Gastrocnemius medialis (tissue), 4 donors: Measurements from ENCODE around the gene JAG1.
"Not testable (repeated sequence)": the region's sequence is repeated elsewhere in the genome, so short reads cannot be mapped to it uniquely, and the experiment has no call there.

Source experiments
- POLR2A ChIP-seq, 2 donors: fragments of 450-650 bp; IDR thresholded peaks; one replicate each; pipeline ENCODE4 v1.6.1; 2017; ENCODE audit warnings: antibody characterized with exemption in 2 of 2, mild to moderate bottlenecking in 2 of 2, moderate library complexity in 2 of 2
- TF ChIP-seq, protein P1 (sequence below), 5 experiments: fragments of 450-650 bp in 3 of 5; fragments of 200-600 bp in 2 of 5; sonication (generic) in 2 of 5; IDR thresholded peaks in 4 of 5; conservative IDR thresholded peaks in 1 of 5; 1 replicate in 4 of 5; 2 replicates in 1 of 5; pipeline ENCODE4 v1.5.1; 2016 to 2019; ENCODE audit warnings: antibody characterized with exemption in 5 of 5, mild to moderate bottlenecking in 3 of 5, moderate library complexity in 3 of 5

DNA sequence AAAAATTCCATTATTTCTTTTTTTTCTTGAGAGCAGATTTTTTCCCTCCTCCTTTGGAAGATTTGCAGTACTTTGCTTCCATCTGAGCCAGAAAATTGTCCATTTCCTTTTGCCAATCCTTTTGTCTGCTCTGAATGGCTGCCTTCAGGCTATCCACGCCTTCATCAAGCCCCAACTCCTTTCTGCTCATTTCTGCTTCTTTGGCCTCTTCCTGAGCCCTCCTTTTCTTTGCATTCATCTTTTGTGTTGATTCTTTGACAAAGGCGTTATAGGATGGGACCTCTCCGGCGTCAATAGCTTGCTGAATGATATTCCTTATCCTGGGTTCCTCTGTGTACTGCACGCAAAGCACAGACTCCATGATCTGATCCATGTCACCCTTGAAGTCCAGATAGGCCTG lies 60.4 kb downstream of the JAG1 start:
- TF ChIP-seq POLR2A (IDR thresholded peaks at IDR 0.05): not testable (repeated sequence)
- TF ChIP-seq, protein P1, sequence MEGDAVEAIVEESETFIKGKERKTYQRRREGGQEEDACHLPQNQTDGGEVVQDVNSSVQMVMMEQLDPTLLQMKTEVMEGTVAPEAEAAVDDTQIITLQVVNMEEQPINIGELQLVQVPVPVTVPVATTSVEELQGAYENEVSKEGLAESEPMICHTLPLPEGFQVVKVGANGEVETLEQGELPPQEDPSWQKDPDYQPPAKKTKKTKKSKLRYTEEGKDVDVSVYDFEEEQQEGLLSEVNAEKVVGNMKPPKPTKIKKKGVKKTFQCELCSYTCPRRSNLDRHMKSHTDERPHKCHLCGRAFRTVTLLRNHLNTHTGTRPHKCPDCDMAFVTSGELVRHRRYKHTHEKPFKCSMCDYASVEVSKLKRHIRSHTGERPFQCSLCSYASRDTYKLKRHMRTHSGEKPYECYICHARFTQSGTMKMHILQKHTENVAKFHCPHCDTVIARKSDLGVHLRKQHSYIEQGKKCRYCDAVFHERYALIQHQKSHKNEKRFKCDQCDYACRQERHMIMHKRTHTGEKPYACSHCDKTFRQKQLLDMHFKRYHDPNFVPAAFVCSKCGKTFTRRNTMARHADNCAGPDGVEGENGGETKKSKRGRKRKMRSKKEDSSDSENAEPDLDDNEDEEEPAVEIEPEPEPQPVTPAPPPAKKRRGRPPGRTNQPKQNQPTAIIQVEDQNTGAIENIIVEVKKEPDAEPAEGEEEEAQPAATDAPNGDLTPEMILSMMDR (IDR thresholded peaks at IDR 0.05 in 4 of 5, conservative IDR thresholded peaks at IDR 0.05 in 1 of 5): not testable (repeated sequence)
